ENCODE measurements around the gene PLCD3.

PLCD3 gene

DNA sequence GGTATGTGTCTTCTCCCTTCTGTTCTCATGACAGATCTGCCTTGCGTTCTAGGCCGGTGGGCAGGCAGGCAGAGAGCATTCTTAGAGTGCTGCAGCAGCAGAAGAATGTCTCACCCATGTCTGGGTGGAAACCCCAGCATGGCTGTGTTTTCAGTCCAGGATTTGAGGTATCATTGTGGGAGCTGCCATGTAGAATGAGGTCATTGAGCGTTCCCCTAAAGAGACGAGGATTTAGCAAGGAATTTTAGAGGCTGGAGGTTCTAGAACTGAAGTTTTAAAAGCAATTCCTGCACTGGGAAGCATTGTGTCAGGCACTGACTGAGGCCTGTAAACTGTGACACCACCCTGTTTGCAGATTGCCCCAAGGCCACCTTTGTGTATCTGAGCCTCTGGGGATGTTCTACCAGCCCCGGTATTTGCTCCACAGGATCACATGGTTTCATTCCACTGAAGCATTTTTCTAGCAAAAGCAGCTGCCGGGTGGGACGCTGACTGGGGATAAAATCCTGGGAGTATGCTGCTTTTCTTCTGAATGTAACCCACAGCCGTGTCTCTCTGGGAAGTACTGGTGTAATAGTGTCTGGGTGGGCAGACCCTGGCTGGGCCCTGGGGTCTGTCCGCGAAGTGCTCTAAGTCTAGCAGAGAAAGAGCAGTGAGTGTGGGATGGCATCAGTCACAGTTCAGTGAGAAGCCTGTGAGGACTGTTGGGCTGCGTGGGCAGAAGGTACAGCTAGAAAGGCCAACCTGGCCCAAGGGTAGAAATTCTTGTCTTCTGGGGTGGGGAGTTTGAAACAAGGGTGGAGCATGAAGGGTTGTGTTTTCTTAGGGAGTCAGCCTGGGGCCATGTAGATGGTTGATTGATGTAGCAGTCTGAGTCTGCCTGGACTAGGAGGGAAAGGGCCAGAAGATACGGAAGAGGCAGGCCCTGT lies 30.2 kb downstream of the PLCD3 start:
- no peak for DNase-seq (ENCODE audit: low read depth)

DNA sequence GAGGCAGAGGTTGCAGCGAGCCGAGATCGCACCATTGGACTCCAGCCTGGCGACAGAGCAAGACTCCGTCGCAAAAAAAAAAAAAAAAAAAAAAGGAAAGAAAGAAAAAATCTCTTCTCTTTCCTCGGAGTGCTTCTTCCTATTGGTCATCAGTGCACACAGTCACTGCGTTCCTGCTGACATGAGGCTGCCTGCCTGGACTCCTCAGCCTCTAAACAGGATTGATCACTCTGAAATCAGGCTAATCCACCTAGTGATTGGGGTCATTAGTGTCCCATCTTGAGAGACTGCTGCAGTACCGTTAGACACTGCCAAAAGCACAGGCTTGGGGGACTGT lies 30.8 kb downstream of the PLCD3 start:
- no peak for DNase-seq (ENCODE audit: low read depth)

DNA sequence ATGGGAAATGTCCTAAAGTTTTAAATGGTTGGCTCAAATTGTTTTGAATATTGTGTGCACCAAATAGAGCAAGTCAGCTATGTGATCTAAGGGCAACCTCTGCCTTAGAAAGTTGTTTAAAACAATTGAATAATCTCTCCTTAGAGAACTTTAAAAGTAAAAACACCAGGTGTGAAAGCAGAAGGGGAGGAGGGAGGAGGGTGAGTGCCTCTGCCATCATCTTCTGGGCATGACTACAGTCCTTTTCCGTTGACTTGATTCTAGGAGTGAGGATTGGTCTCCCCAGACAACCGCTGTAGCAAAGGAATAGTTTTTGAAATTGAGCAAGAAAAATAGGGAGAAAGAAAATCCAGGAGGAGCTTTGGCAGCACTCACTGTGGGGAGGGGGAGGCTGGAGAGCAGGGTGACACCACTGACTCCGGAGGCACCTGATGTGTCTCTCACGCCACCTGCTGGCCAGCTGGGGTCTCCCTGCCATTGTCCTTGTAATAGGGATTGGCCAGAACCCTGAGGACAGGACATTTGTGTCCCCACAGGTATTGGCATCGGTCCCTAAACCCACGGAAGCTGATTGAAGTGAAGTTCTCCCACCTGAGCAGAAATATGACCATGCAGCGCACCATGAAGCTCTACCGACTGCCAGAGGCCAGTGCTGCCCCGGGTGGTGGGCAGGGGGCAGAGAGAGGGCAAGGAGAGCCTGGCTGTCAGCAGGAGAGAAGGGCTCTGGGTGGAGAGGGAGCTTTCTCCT lies 33.3 kb downstream of the PLCD3 start:
- DNase-seq (ENCODE audit: low read depth), result no peak

DNA sequence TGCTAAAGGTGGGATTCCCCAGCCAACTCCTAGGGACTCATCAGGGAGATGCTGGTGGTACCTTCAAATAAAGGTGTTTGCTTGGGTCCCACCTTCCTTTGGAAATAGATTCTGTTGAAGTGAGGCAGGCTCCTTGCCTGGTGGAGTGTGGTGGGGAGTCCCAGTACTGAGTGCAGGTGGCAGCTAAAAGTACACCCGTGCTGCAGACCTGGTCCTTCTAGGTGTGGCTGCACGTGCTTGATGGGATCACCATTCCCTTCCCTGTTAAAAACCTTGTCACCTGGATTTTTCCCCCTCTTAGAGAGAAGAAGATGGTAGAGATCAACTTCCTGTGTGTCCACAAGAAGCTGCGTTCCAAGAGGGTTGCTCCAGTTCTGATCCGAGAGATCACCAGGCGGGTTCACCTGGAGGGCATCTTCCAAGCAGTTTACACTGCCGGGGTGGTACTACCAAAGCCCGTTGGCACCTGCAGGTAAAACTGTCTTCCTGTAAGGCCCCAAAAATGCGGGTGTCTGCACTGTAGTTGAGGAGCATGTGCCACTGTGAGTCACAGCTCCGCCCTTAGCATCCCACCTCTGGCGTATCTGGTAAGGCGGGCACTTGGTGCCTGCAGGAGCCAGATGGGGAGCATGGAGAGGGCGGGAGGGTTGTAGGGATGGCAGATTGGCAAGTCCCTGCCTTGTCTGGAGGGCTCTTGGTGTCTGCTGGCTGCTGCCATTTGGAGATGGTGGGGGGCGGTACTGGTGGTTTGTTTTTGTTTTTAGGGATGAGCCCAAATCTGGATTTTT lies 34.0 kb downstream of the PLCD3 start:
- no peak for DNase-seq (ENCODE audit: low read depth)

DNA sequence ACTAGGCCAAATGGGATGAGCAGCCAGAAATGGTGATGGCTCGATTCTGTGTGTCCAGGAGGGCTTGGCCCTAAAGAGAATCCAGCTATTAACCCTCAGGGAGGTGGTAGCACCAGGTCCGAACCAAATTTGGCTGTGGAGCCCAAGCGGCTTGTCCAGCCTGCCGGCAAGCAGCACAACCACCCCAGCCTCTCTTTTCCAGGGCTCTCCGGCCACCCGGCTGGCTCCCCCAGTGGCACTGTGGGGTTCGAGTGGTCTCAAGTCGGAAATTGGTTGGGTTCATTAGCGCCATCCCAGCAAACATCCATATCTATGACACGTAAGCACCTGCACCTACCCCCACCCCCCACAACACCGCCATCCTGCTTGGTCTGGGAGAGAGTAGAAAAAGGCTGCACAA lies 35.4 kb downstream of the PLCD3 start:
- DNase-seq (ENCODE audit: low read depth), result no peak

DNA sequence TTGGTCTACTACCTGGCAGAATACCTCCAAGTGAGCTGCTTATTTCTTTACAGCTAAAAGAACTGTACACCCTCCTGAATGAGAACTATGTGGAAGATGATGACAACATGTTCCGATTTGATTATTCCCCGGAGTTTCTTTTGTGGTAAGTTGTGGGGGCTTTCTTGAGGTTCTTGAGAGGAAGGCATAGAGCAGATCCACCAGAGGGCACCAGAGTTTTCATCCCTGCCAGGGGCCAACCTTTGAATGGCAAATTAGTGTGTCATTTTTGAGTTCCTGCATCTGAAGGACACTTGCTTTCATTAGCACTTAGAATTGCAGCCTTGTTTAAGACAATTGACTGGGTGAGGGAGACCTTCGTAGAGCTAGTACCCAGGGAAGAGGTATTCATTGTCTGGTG lies 36.2 kb downstream of the PLCD3 start:
- DNase-seq (ENCODE audit: low read depth), result no peak

DNA sequence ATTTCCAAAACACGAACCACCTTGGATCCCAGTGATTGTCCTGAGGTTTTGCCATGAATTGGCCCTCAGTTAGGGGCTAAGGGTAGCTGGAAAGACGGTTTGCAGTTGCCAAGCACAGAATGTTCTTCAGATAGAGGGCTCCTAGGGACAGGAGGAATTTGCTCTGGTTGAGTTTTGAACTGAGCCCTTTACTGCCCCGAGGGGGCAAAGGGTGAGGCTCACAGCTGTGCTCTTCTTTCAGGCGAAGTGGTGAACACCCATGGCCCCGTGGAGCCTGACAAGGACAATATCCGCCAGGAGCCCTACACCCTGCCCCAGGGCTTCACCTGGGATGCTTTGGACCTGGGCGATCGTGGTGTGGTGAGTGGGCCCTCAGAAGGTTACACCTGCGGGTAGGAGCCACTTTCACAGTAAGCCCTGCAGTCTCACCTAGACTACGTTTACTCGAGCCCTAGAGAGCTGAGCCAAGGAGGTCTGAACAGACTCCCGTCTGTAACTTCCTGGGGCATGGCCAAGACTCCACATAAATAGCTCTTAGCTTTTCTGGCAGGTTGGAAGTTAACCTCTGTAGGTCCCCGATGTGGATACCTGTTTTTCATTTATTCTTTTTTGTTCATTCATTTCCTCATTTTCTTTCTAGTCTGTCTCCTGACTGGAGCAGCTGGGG lies 38.7 kb downstream of the PLCD3 start:
- no peak for DNase-seq (ENCODE audit: low read depth)

DNA sequence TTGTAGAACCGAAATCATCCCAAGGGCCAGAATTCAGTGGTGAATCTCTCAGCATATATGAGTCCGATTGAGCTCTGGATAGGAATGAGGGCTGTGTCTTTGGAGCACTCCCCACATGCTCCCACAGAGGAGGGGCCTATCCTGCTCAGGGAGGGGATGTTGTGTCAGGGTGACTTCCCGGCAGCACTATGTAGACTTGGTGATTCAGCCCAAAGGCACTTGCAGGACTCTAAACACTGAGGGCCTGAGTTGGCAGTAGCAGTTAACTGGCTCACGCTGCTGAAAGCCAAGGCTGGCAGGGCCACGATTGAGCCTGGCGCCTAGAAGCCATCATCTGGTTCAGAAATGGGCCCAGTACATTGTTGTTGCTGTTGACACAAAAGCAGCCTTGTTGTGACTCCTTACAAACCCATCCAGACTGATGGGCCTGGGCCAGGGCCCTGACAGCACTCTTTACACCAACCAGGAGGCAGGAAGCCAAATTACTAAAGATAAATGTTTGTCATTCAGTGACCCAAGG lies 39.3 kb downstream of the PLCD3 start:
- DNase-seq (ENCODE audit: low read depth), result peak; percentile 91

DNA sequence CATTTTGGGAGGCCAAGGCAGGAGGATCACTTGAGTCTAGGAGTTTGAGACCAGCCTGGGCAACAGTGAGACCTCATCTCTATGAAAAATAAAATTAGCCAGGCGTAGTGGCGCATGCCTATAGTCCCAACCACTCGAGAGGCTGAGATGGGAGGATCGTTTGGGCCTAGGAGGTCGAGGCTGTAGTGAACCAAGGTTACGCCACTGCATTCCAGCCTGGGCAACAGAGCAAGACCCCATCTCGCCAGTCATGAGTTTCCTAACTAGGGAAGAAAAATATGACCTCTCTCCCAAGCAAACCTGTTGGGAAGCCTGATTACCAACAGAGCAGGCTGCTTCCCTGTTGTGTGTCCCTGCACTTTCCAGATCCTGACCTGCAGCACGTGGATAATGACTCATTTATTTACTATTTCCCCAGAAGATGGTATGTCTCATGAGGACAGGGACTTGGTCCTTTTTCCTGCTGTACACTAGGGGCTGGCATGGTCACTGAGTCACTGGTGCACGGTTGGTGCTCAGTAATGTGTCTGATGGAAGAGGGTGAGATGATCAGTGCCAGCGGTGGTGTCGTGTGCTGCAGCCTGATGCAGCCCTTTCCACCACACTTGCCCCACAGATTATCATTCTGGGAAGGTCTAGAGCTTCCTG lies 40.4 kb downstream of the PLCD3 start:
- DNase-seq (ENCODE audit: low read depth), result no peak

DNA sequence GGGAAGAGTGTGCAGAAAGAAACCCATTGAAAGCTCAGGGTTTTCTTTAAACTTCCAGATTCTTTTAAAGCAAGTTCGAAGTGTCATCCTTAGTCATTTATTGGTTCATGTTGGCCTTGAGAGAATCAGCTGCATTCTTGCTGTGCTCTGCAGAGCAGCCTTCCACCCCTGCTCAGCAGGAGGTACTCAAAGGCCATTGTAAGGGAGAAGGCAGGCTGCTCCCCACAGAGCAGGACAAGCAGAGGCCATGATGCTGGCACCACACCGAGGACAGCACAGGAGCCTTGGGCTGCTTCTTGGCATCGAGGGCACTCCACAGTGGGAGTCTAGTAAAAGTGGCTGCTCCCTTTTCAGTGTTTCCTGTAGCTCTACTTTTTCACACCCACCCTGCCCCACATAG lies 41.6 kb downstream of the PLCD3 start:
- no peak for DNase-seq (ENCODE audit: low read depth)

DNA sequence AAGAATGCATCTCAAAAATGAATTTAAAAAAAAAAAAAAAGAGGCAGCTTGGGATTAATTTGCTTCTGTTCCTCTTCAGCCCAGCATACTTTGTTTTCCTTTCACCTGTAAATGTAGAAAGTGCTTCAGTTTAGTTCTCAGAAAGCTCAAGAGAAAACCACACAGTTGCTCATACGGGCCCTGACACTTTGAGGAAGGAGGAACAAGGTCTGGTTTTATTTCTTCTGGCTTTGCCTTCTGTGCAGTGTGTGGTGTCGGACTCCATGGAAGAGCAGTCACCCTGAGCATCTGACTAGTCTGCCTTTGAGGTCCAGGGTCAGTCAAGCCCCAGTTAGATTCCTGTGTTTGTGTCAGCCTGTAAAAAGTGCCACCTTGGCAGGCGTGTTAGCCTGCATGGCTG lies 43.6 kb downstream of the PLCD3 start:
- no peak for DNase-seq (ENCODE audit: low read depth)

DNA sequence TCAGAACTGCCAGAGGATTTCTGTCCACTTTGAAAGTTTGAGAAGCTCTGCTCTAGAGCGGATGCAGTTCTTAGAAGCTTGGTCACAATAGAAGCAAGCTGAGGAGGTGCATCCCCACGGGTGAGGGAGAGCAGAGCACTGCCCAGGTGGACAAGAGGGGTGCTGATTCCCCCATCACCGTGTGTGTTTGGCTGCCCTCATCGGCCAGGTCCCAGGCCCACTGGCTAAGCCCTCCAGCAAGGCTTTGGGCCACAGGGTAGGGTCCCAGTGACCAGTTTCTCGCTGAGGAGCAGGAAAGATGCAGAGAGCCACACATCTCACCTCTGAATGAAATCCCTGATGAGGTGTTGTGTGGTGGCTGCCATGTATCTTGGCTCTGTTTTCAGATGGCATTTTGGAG lies 44.3 kb downstream of the PLCD3 start:
- DNase-seq (ENCODE audit: low read depth), result no peak

DNA sequence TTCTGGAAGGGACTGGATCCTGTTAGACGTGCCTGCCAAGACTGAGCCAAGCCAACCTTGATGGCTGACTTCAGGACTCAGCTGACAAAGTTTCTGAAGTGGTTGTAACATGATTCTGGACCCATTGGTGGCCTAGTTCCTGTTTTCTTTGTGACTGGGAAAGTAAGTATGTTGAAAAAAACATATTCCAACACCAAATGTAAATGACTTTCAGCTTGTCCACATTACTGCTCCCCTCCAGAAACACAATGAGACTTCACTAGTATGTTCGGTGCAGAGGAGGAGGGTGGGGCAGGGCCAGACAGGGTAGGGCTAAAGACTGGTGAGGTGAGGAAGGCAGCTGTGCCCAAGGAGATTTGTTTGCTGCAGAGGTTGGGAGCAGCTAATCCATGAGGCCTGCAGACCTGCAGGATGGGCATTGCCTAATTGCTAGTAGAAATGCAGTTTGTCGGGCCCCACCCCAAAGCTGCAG lies 44.8 kb downstream of the PLCD3 start:
- no peak for DNase-seq (ENCODE audit: low read depth)

DNA sequence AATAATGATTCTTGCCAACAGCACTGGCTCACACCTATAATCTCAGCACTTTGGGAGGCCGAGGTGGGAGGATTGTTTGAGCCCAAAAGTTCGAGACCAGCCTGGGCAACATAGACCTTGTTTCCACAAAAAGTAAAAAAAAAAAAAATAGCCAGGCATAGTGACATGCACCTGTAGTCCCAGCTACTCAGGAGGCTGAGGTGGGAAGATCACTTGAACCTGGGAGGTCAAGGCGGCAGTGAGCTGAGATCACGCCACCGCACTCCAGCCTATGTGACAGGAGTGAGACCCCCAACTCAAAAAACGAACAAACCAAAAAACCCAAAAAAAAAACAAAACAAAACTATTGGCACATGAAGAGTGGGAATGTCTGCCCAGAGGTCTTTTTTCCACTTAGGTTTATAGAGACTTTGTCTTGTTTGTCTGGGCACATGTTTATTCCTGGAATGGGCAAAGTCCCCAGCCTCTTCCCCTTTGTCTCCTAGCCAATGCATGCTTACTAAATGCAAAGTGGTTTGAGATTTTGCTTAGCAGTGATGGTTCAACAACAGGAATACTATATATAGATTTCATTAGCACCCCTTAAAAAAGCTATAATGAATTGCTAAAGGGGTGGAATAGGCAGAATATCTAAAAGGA lies 45.3 kb downstream of the PLCD3 start:
- DNase-seq (ENCODE audit: low read depth), result no peak

DNA sequence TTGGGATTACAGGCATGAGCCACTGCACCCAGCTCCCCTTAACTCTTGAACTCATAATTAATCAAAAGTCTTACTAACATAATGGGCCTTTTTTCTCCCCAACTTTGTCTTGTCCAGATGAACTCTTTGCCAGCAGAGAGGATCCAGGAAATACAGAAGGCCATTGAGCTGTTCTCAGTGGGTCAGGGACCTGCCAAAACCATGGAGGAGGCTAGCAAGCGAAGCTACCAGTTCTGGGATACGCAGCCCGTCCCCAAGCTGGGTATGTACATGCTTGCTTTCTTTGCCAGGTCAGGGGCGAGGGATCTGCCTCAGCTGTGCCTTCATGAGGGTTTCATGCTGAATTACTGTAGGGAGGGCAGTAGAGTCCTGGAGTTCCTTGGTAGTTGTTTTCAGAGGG lies 45.9 kb downstream of the PLCD3 start:
- DNase-seq (ENCODE audit: low read depth), result no peak

DNA sequence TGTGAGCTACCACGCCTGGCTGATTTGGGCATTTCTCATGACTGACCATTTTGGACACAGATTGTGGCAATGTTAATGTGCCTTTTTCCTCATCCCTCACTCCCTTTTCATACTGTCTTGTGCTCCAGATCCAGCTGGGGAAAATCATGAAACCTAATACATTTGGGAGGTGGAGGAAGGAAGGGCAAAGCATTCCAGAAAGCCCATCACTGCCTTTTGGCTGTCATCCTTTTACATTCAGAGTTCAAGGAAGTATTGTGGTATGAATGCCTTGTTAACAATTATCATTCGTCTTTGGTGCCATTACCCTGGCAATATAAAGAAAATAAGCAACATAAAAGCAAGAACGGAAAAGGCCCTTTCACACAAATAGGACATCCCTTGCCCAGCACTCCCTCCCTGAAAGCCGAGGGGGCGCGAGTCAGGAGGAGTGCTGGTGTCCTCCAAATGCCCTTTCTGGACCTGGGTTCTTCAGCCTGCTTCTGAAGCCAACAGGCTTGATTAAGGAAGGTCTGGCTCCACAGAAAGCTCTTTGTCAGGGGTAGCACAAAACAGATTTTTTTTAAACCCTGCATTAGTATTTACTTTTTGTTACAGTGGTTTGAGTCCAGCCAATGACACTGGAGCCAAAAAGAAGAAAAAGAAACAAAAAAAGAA lies 51.1 kb downstream of the PLCD3 start:
- no peak for DNase-seq (ENCODE audit: low read depth)

DNA sequence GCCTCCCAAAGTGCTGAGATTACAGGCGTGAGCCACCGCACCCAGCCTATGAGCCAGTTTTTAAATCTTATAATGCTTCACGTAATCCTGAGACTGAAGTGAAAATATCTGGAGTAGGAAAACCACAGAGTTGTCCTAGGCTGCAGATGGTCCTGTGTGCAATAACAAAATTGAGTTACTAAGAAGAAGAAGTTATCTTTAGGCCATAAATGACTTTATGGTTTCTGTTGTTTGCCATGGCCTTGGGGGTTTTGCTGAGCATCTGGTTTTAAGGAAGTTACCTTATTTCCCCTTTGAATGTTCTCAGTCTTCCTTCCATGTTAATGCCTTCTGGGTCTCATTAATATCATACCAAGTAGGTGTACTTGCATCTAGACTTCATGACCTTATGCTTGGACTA lies 54.7 kb downstream of the PLCD3 start:
- no peak for DNase-seq (ENCODE audit: low read depth)

DNA sequence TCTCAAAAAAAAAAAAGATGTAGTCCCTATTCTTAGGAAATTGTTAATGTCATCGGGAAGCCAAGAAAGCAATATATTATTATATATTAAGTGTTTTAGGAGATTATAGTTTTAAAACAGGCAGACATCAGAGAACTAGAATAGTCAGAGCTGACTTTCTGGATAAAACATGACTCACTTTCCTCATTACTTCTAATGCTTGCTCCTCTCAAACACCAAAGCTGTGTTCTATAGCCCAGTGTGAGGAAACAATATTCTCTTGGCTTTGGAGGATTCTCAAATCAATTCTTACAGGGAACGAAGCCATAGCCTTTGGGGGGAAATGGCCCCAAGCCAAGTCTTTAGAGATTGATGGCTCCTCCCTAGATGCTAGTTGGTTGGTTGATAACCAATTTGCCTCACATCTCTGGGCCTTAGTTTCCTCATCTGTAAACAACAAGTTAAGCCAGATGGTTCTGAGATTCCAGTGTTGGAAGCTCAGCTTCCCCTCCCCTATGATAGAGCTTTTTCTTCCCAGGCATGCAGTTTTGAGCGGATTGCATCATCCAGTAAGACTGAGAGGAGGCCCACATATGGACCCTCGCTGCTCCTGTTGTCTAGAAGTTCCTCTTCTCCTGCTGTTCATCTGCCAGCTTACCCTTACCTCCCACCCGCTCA lies 58.8 kb downstream of the PLCD3 start:
- no peak for DNase-seq (ENCODE audit: low read depth)

DNA sequence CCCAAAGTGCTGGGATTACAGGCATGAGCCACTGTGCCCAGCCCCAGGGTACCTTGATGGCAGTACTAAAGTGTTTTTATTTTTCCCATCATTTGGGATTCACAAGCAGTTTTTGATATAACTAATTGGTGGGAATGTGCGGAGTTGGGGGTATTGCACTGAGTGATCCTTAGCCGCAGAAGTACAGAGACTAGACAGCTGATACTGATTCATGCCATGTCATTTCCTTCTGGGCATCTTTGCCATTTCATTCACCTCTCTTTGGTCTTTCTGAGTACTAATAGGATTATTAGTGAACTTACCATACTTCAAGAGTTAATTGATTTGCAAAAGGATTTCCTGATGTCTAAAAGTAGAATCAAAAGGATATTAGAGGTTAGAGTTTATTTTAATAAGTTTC lies 61.5 kb downstream of the PLCD3 start:
- no peak for DNase-seq (ENCODE audit: low read depth)

DNA sequence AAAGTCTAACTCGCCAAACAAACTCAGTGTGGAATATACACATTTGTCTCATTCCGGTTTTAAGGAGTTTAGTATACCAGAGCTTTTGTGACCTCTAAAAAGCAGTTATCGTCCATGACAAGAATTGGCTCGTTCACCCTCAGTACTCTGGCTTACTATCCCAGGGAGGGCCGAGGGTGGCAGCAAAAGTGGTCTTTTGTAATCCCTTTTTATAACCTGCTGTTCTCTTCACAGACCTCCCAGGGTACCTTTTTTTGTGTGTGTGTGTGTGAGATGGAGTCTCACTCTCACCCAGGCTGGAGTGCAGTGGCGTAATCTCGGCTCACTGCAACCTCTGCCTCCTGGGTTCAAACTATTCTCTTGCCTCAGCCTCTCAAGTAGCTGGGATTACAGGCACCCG lies 62.3 kb downstream of the PLCD3 start:
- DNase-seq (ENCODE audit: low read depth), result no peak
